Measurements from ENCODE around the gene WASF2. TPM values are rescaled to one million over a fixed set of nuclear protein-coding genes. Genes with fewer than 3 reads are reported as not detected.

WASF2 gene
- total RNA-seq, 1 donor from 2014 or later, result 51.2 TPM

DNA sequence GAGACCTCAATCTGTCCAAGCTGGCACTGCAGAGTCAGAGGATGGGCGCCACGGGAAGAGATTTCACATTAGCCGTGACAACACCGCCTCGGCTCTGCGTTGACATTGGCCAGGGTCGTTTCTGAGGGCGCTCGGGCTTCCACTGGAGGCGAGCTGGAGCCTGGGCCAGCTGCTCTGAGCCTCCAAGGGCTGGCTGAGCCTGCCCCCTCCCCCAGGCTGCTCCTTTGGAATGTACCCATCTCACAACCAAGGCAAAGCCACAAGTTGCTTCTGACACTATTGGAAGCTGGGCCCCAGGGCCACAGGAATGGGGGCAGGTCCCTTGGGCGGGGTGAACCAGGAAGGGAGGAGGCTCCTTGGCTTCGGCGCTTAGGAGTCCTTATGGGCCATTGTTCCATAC is 84.9 kb downstream of the WASF2 start:
- no peak overlapping the region for H3K4me3 ChIP-seq
- H3K27ac ChIP-seq (replicated peaks), result peak overlapping the region; percentile 85
- intact Hi-C loops (cut with micrococcal nuclease), result no loop called here
- no peaks in the 10 kb centered on the region for H3K9me3 ChIP-seq (replicated peaks)
- TF ChIP-seq, protein P1, sequence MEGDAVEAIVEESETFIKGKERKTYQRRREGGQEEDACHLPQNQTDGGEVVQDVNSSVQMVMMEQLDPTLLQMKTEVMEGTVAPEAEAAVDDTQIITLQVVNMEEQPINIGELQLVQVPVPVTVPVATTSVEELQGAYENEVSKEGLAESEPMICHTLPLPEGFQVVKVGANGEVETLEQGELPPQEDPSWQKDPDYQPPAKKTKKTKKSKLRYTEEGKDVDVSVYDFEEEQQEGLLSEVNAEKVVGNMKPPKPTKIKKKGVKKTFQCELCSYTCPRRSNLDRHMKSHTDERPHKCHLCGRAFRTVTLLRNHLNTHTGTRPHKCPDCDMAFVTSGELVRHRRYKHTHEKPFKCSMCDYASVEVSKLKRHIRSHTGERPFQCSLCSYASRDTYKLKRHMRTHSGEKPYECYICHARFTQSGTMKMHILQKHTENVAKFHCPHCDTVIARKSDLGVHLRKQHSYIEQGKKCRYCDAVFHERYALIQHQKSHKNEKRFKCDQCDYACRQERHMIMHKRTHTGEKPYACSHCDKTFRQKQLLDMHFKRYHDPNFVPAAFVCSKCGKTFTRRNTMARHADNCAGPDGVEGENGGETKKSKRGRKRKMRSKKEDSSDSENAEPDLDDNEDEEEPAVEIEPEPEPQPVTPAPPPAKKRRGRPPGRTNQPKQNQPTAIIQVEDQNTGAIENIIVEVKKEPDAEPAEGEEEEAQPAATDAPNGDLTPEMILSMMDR (IDR thresholded peaks at IDR 0.05; ENCODE audit: borderline replicate concordance), result peak; percentile 12
- H3K4me1 ChIP-seq, result peaks cover 72% of the 10 kb centered on the region
- H3K36me3 ChIP-seq, result peaks cover 39% of the 10 kb centered on the region
- no peaks in the 10 kb centered on the region for H3K27me3 ChIP-seq (ENCODE audit: low read depth)
- DNase-seq, result peak; percentile 65

DNA sequence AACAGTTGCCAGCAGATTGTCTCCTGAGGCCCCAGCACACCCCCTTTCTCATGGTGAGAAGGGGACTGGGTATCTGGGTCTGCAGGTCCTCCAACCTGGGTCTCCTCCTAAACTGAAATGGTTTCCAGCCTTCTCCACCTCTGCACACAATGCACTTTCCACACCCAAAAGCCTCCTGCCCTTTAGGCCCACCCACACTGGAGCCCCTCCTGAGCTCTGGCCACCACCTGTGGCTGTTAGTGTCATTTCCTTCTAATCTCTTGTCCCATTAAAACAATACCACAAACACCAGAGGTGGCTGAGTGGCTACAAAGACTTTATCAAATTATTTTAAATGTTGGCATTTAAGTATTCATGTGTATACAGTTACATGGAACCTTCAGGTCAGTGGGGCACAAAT is 86.0 kb downstream of the WASF2 start:
- TF ChIP-seq, protein P1 (IDR thresholded peaks at IDR 0.05; ENCODE audit: borderline replicate concordance), result no peak
- peaks cover 83% of the 10 kb centered on the region for H3K4me1 ChIP-seq
- no peaks in the 10 kb centered on the region for H3K27me3 ChIP-seq (ENCODE audit: low read depth)
- peak overlapping the region; percentile 85 for H3K27ac ChIP-seq (replicated peaks)
- intact Hi-C loops (cut with micrococcal nuclease), result no loop called here
- no peak for DNase-seq
- H3K9me3 ChIP-seq (replicated peaks), result no peaks in the 10 kb centered on the region
- peaks cover 28% of the 10 kb centered on the region for H3K36me3 ChIP-seq
- peak overlapping the region; percentile 10 for H3K4me3 ChIP-seq

DNA sequence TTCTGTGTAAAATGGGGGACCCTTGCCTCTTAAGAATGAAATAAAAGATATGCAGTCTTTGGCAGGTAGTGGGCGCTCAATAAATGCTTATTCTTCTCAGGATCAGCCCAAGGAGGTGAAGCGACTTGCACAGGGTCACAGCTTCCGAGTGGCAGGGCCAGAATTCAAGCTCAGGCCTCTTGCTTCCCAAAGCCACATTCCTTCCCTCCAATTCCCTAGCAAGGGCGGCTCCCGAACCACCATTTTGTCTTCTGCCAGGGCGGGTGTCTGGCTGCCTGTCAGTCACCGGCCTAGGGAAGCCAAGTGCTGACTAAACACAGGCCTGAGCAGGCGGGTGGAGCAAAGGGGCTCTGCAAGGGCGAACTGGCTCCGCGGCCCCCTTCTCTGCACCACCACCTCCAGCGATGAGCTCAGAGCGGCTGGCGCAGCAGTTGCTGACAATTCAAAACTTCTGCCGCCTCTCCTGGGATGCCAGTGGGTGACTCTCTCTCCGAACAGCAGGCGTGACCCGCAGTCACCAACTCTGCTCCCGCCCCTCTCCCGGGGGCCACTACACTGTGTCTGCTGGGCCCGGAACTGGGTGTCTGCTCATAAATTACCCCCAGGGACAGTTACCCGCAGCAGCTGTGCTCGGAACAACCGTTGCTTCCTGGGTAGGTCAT is 86.8 kb downstream of the WASF2 start:
- intact Hi-C loops (cut with micrococcal nuclease), result no loop called here
- Histone ChIP-seq H3K4me3 (peak overlapping the region; percentile 10), H3K36me3 (peaks cover 20% of the 10 kb centered on the region), H3K27me3 (ENCODE audit: low read depth) (no peaks in the 10 kb centered on the region), H3K9me3 (replicated peaks) (no peaks in the 10 kb centered on the region), H3K27ac (replicated peaks) (peak overlapping the region; percentile 85), H3K4me1 (peaks cover 91% of the 10 kb centered on the region)
- DNase-seq, result peak; percentile 75
- TF ChIP-seq, protein P1 (IDR thresholded peaks at IDR 0.05; ENCODE audit: borderline replicate concordance), result peak; percentile 11

DNA sequence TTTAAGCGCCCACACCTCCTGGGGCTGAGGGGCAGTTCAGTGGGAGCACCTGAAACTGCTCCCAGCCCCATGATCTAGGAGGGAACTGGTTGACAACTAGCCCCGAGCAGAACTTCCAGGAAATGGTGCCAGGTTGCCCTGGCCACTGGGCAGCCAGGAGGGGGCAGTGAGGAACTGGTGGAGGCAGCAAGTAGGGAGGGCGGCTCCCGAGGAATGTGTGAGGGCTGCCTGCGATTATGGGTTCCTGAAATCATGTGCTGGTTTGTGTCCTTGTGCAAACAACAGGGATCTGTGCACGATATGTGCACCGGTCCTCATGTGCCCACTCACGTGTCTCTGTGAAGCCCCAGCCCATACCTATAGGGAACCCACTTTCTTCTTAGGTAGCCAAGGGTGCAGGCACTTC is 87.6 kb downstream of the WASF2 start:
- Histone ChIP-seq H3K27me3 (ENCODE audit: low read depth) (no peaks in the 10 kb centered on the region), H3K4me1 (peaks cover 99% of the 10 kb centered on the region), H3K27ac (replicated peaks) (peak overlapping the region; percentile 85), H3K36me3 (peaks cover 12% of the 10 kb centered on the region), H3K9me3 (replicated peaks) (no peaks in the 10 kb centered on the region), H3K4me3 (no peak overlapping the region)
- TF ChIP-seq, protein P1 (IDR thresholded peaks at IDR 0.05; ENCODE audit: borderline replicate concordance), result peak; percentile 70
- DNase-seq, result peak; percentile 74
- intact Hi-C loops (cut with micrococcal nuclease), result no loop called here

DNA sequence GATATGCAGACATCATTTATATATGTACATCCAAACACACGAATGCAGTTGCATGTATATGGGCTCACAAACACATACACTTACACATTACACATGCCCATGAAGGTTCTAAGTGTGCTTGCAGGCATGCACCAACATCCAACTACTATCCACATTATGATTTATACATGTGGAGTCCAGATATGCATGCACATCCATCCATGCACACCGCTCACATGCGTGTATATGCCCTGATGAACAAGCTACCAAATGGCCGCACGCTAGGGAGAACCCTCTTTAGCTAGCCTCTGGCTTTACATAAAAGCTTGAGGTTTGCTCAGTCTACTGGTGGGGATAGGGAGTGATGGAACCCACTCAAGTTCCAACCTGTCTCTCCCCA is 89.0 kb downstream of the WASF2 start:
- peak overlapping the region; percentile 85 for H3K27ac ChIP-seq (replicated peaks)
- H3K9me3 ChIP-seq (replicated peaks), result no peaks in the 10 kb centered on the region
- DNase-seq, result no peak
- H3K4me3 ChIP-seq, result no peak overlapping the region
- TF ChIP-seq, protein P1 (IDR thresholded peaks at IDR 0.05; ENCODE audit: borderline replicate concordance), result no peak
- no peaks in the 10 kb centered on the region for H3K27me3 ChIP-seq (ENCODE audit: low read depth)
- H3K36me3 ChIP-seq, result no peaks in the 10 kb centered on the region
- H3K4me1 ChIP-seq, result peaks cover 100% of the 10 kb centered on the region
- intact Hi-C loops (cut with micrococcal nuclease), result no loop called here
